Mesenchymal stem cell (in vitro differentiated cells and primary cell): Measurements from ENCODE around the gene TPO.

ENCODE experiments used
- DNase-seq: peaks from one replicate; pipeline ENCODE4 v3.0.0-alpha.2; 2013
- H2AFZ ChIP-seq: one replicate; pipeline ENCODE4 v1.6.1; 2013; ENCODE audit warnings: low read depth, mild to moderate bottlenecking, control low read depth, inconsistent platforms, low read length, moderate library complexity
- H2AK5ac ChIP-seq: 2 replicates; pipeline ENCODE4 v1.6.1; 2013; ENCODE audit warnings: low read length, moderate library complexity, mild to moderate bottlenecking, inconsistent platforms; ENCODE audit not compliant: severe bottlenecking
- H2BK120ac ChIP-seq: one replicate; pipeline ENCODE4 v1.6.1; 2013; ENCODE audit warnings: low read depth, mild to moderate bottlenecking, inconsistent platforms, low read length, moderate library complexity
- H2BK12ac ChIP-seq, 2 experiments: one replicate each; pipeline ENCODE4 v1.6.1; 2013; ENCODE audit warnings: inconsistent platforms in 2 of 2, low read length in 2 of 2, mild to moderate bottlenecking in 2 of 2, moderate library complexity in 2 of 2, control low read depth in 1 of 2
- H2BK15ac ChIP-seq: one replicate; pipeline ENCODE4 v1.6.1; 2013; ENCODE audit warnings: mild to moderate bottlenecking, low read depth, inconsistent platforms; ENCODE audit not compliant: poor library complexity, severe bottlenecking
- H2BK5ac ChIP-seq: 2 replicates; pipeline ENCODE4 v1.6.1; 2013; ENCODE audit warnings: low read depth, mild to moderate bottlenecking, low read length, control low read depth, inconsistent platforms; ENCODE audit not compliant: poor library complexity, severe bottlenecking
- H3K14ac ChIP-seq, 2 experiments: one replicate each; pipeline ENCODE4 v1.6.1; 2013; ENCODE audit warnings: inconsistent platforms in 2 of 2, low read length in 2 of 2, control low read depth in 1 of 2, mild to moderate bottlenecking in 1 of 2, moderate library complexity in 1 of 2
- H3K18ac ChIP-seq, 2 experiments: one replicate each; pipeline ENCODE4 v1.6.1; 2013; ENCODE audit warnings: inconsistent platforms in 2 of 2, low read length in 2 of 2, control low read depth in 1 of 2, low read depth in 1 of 2, mild to moderate bottlenecking in 1 of 2
- H3K23ac ChIP-seq, 2 experiments: one replicate each; pipeline ENCODE4 v1.6.1; 2013; ENCODE audit warnings: inconsistent platforms in 2 of 2, low read length in 2 of 2, mild to moderate bottlenecking in 2 of 2, moderate library complexity in 2 of 2, control low read depth in 1 of 2
- H3K27ac ChIP-seq: 2 replicates; pipeline ENCODE4 v1.5.1; 2013; ENCODE audit warnings: mild to moderate bottlenecking, moderate library complexity, low read length, control low read depth, inconsistent platforms; ENCODE audit not compliant: poor library complexity, severe bottlenecking
- H3K27me3 ChIP-seq, 2 experiments: 2 replicates each; pipeline versions ENCODE4 v1.6.1 to v1.7.0; 2013; ENCODE audit warnings: low read length in 2 of 2, mild to moderate bottlenecking in 2 of 2, moderate library complexity in 2 of 2, control low read depth in 1 of 2, inconsistent platforms in 1 of 2; ENCODE audit not compliant: control insufficient read depth in 1 of 2, insufficient read depth in 1 of 2
- H3K36me3 ChIP-seq, 2 experiments: 2 replicates each; pipeline versions ENCODE4 v1.6.1 to v1.7.0; 2013; ENCODE audit warnings: low read length in 2 of 2, control low read depth in 1 of 2, inconsistent platforms in 1 of 2, low read depth in 1 of 2, mild to moderate bottlenecking in 1 of 2; ENCODE audit not compliant: insufficient read depth in 2 of 2, control insufficient read depth in 1 of 2
- H3K4ac ChIP-seq, 2 experiments: one replicate each; pipeline ENCODE4 v1.6.1; 2013; ENCODE audit warnings: inconsistent platforms in 2 of 2, low read length in 2 of 2, mild to moderate bottlenecking in 2 of 2, moderate library complexity in 2 of 2, control low read depth in 1 of 2, low read depth in 1 of 2
- H3K4me1 ChIP-seq: 2 replicates; pipeline ENCODE4 v1.6.1; 2013; ENCODE audit warnings: low read depth, low read length, control low read depth; ENCODE audit not compliant: control insufficient read depth, insufficient read depth
- H3K4me2 ChIP-seq: 2 replicates; pipeline ENCODE4 v1.6.1; 2013; ENCODE audit warnings: low read length, mild to moderate bottlenecking, inconsistent platforms; ENCODE audit not compliant: poor library complexity, severe bottlenecking
- H3K4me3 ChIP-seq, 2 experiments: 2 replicates each; pipeline versions ENCODE4 v1.5.1 to v1.7.0; 2013; ENCODE audit warnings: low read length in 2 of 2, mild to moderate bottlenecking in 2 of 2, control low read depth in 1 of 2, low read depth in 1 of 2; ENCODE audit not compliant: insufficient read depth in 1 of 2
- H3K79me1 ChIP-seq: replicated peaks from 2 replicates; pipeline ENCODE4 v1.6.1; 2013; ENCODE audit warnings: mild to moderate bottlenecking, control low read depth, low read length, inconsistent platforms; ENCODE audit not compliant: poor library complexity, severe bottlenecking
- H3K9ac ChIP-seq: 2 replicates; pipeline ENCODE4 v1.7.0; 2013; ENCODE audit warnings: mild to moderate bottlenecking, low read length, moderate library complexity
- H3K9me3 ChIP-seq: 2 replicates; pipeline ENCODE4 v1.7.0; 2013; ENCODE audit warnings: mild to moderate bottlenecking, low read length; ENCODE audit not compliant: control insufficient read depth
- H4K8ac ChIP-seq: one replicate; pipeline ENCODE4 v1.6.1; 2013; ENCODE audit warnings: inconsistent platforms, mild to moderate bottlenecking, low read length, moderate library complexity
- H4K91ac ChIP-seq: one replicate; pipeline ENCODE4 v1.6.1; 2013; ENCODE audit warnings: mild to moderate bottlenecking, low read length, inconsistent platforms
- WGBS: methylation state at CpG from one replicate; pipeline ENCODE4 v1.1.7; 2013; ENCODE audit warnings: mixed read lengths; 5-methylcytosine and 5-hydroxymethylcytosine counted together

The TPO gene

GRCh38 chr2:1397350-1397749 lies 15.9 kb upstream of the TPO start:
- Histone ChIP-seq H3K18ac (no peak overlapping the region), H3K27ac (no peak overlapping the region), H2BK5ac (no peak overlapping the region), H3K9ac (no peak overlapping the region), H2BK15ac (no peak overlapping the region), H3K9me3 (no peaks in the 10 kb centered on the region), H3K4ac (no peak overlapping the region), H3K14ac (no peak overlapping the region), H3K4me2 (no peak overlapping the region), H4K8ac (no peak overlapping the region), H2BK12ac (no peak overlapping the region), H2AFZ (no peak overlapping the region), H3K79me1 (no peaks in the 10 kb centered on the region), H3K36me3 (no peaks in the 10 kb centered on the region), H4K91ac (no peak overlapping the region), H3K4me1 (no peaks in the 10 kb centered on the region), H3K23ac (no peak overlapping the region), H3K27me3 (no peaks in the 10 kb centered on the region), H2AK5ac (no peak overlapping the region), H2BK120ac (no peak overlapping the region), H3K4me3 (no peak overlapping the region)
- no peak for DNase-seq
- WGBS = 50% methylated on average over 4 of the region's 4 CpGs

- WGBS = 83% methylated on average over 7 of the region's 7 CpGs
- no peak overlapping the region for H3K4ac ChIP-seq
Observed at GRCh38 chr2:1398191-1398590, 15.1 kb upstream of the TPO start.

GRCh38 chr2:1400943-1401735 lies 12.1 kb upstream of the TPO start:
- Histone ChIP-seq H2BK120ac (no peak overlapping the region), H3K36me3 (no peaks in the 10 kb centered on the region), H3K27me3 (no peaks in the 10 kb centered on the region), H2AFZ (no peak overlapping the region), H3K18ac (no peak overlapping the region), H3K79me1 (no peaks in the 10 kb centered on the region), H2BK15ac (no peak overlapping the region), H2AK5ac (no peak overlapping the region), H3K9ac (no peak overlapping the region), H3K9me3 (no peaks in the 10 kb centered on the region), H3K4me1 (no peaks in the 10 kb centered on the region), H4K8ac (no peak overlapping the region), H4K91ac (no peak overlapping the region), H2BK12ac (no peak overlapping the region), H2BK5ac (no peak overlapping the region), H3K23ac (no peak overlapping the region), H3K27ac (no peak overlapping the region), H3K4me2 (no peak overlapping the region), H3K14ac (no peak overlapping the region), H3K4me3 (no peak overlapping the region), H3K4ac (no peak overlapping the region)
- WGBS = 75% methylated on average over 7 of the region's 8 CpGs
- DNase-seq = no peak

More at GRCh38 chr2:1398191-1398590, 15.1 kb upstream of the TPO start:
- Histone ChIP-seq H4K8ac (no peak overlapping the region), H3K27ac (no peak overlapping the region), H3K9ac (no peak overlapping the region), H3K23ac (no peak overlapping the region), H3K4me2 (no peak overlapping the region), H3K18ac (no peak overlapping the region), H4K91ac (no peak overlapping the region), H3K9me3 (no peaks in the 10 kb centered on the region), H3K4me3 (no peak overlapping the region), H2AK5ac (no peak overlapping the region), H2BK15ac (no peak overlapping the region), H3K79me1 (no peaks in the 10 kb centered on the region), H3K14ac (no peak overlapping the region), H3K27me3 (no peaks in the 10 kb centered on the region), H2AFZ (no peak overlapping the region), H3K4me1 (no peaks in the 10 kb centered on the region), H2BK12ac (no peak overlapping the region), H2BK120ac (no peak overlapping the region), H2BK5ac (no peak overlapping the region), H3K36me3 (no peaks in the 10 kb centered on the region)
- DNase-seq = no peak

GRCh38 chr2:1402064-1402463 lies 11.2 kb upstream of the TPO start:
- H2BK12ac ChIP-seq = no peak overlapping the region
- H3K9ac ChIP-seq = no peak overlapping the region
- no peaks in the 10 kb centered on the region for H3K79me1 ChIP-seq
- H3K27me3 ChIP-seq = no peaks in the 10 kb centered on the region
- H3K27ac ChIP-seq = no peak overlapping the region
- H3K4me2 ChIP-seq = no peak overlapping the region
- H3K23ac ChIP-seq = no peak overlapping the region
- H2AFZ ChIP-seq = no peak overlapping the region
- no peaks in the 10 kb centered on the region for H3K9me3 ChIP-seq
- no peak for DNase-seq
- no peaks in the 10 kb centered on the region for H3K4me1 ChIP-seq
- 68% methylated on average over 9 of the region's 9 CpGs for WGBS
- no peak overlapping the region for H2BK15ac ChIP-seq
- no peak overlapping the region for H3K4me3 ChIP-seq
- H3K18ac ChIP-seq = no peak overlapping the region
- no peak overlapping the region for H3K14ac ChIP-seq
- H4K8ac ChIP-seq = no peak overlapping the region
- no peak overlapping the region for H2BK120ac ChIP-seq
- H3K36me3 ChIP-seq = no peaks in the 10 kb centered on the region
- H2BK5ac ChIP-seq = no peak overlapping the region
- H3K4ac ChIP-seq = no peak overlapping the region
- H4K91ac ChIP-seq = no peak overlapping the region
- no peak overlapping the region for H2AK5ac ChIP-seq
